Mesenchymal stem cell (in vitro differentiated cells and primary cell): Measurements from ENCODE around the gene NOC2L.

Experiments
- DNase-seq: peaks from one replicate; pipeline ENCODE4 v3.0.0-alpha.2; 2013
- H2AFZ ChIP-seq: one replicate; pipeline ENCODE4 v1.6.1; 2013; ENCODE audit warnings: low read depth, mild to moderate bottlenecking, control low read depth, inconsistent platforms, low read length, moderate library complexity
- H2AK5ac ChIP-seq: 2 replicates; pipeline ENCODE4 v1.6.1; 2013; ENCODE audit warnings: low read length, moderate library complexity, mild to moderate bottlenecking, inconsistent platforms; ENCODE audit not compliant: severe bottlenecking
- H2BK120ac ChIP-seq: one replicate; pipeline ENCODE4 v1.6.1; 2013; ENCODE audit warnings: low read depth, mild to moderate bottlenecking, inconsistent platforms, low read length, moderate library complexity
- H2BK12ac ChIP-seq, 2 experiments: one replicate each; pipeline ENCODE4 v1.6.1; 2013; ENCODE audit warnings: inconsistent platforms in 2 of 2, low read length in 2 of 2, mild to moderate bottlenecking in 2 of 2, moderate library complexity in 2 of 2, control low read depth in 1 of 2
- H2BK15ac ChIP-seq: one replicate; pipeline ENCODE4 v1.6.1; 2013; ENCODE audit warnings: mild to moderate bottlenecking, low read depth, inconsistent platforms; ENCODE audit not compliant: poor library complexity, severe bottlenecking
- H2BK5ac ChIP-seq: 2 replicates; pipeline ENCODE4 v1.6.1; 2013; ENCODE audit warnings: low read depth, mild to moderate bottlenecking, low read length, control low read depth, inconsistent platforms; ENCODE audit not compliant: poor library complexity, severe bottlenecking
- H3K14ac ChIP-seq, 2 experiments: one replicate each; pipeline ENCODE4 v1.6.1; 2013; ENCODE audit warnings: inconsistent platforms in 2 of 2, low read length in 2 of 2, control low read depth in 1 of 2, mild to moderate bottlenecking in 1 of 2, moderate library complexity in 1 of 2
- H3K18ac ChIP-seq, 2 experiments: one replicate each; pipeline ENCODE4 v1.6.1; 2013; ENCODE audit warnings: inconsistent platforms in 2 of 2, low read length in 2 of 2, control low read depth in 1 of 2, low read depth in 1 of 2, mild to moderate bottlenecking in 1 of 2
- H3K23ac ChIP-seq, 2 experiments: one replicate each; pipeline ENCODE4 v1.6.1; 2013; ENCODE audit warnings: inconsistent platforms in 2 of 2, low read length in 2 of 2, mild to moderate bottlenecking in 2 of 2, moderate library complexity in 2 of 2, control low read depth in 1 of 2
- H3K27ac ChIP-seq: 2 replicates; pipeline ENCODE4 v1.5.1; 2013; ENCODE audit warnings: mild to moderate bottlenecking, moderate library complexity, low read length, control low read depth, inconsistent platforms; ENCODE audit not compliant: poor library complexity, severe bottlenecking
- H3K27me3 ChIP-seq, 2 experiments: 2 replicates each; pipeline versions ENCODE4 v1.6.1 to v1.7.0; 2013; ENCODE audit warnings: low read length in 2 of 2, mild to moderate bottlenecking in 2 of 2, moderate library complexity in 2 of 2, control low read depth in 1 of 2, inconsistent platforms in 1 of 2; ENCODE audit not compliant: control insufficient read depth in 1 of 2, insufficient read depth in 1 of 2
- H3K36me3 ChIP-seq, 2 experiments: 2 replicates each; pipeline versions ENCODE4 v1.6.1 to v1.7.0; 2013; ENCODE audit warnings: low read length in 2 of 2, control low read depth in 1 of 2, inconsistent platforms in 1 of 2, low read depth in 1 of 2, mild to moderate bottlenecking in 1 of 2; ENCODE audit not compliant: insufficient read depth in 2 of 2, control insufficient read depth in 1 of 2
- H3K4ac ChIP-seq, 2 experiments: one replicate each; pipeline ENCODE4 v1.6.1; 2013; ENCODE audit warnings: inconsistent platforms in 2 of 2, low read length in 2 of 2, mild to moderate bottlenecking in 2 of 2, moderate library complexity in 2 of 2, control low read depth in 1 of 2, low read depth in 1 of 2
- H3K4me1 ChIP-seq: 2 replicates; pipeline ENCODE4 v1.6.1; 2013; ENCODE audit warnings: low read depth, low read length, control low read depth; ENCODE audit not compliant: control insufficient read depth, insufficient read depth
- H3K4me2 ChIP-seq: 2 replicates; pipeline ENCODE4 v1.6.1; 2013; ENCODE audit warnings: low read length, mild to moderate bottlenecking, inconsistent platforms; ENCODE audit not compliant: poor library complexity, severe bottlenecking
- H3K4me3 ChIP-seq, 2 experiments: 2 replicates each; pipeline versions ENCODE4 v1.5.1 to v1.7.0; 2013; ENCODE audit warnings: low read length in 2 of 2, mild to moderate bottlenecking in 2 of 2, control low read depth in 1 of 2, low read depth in 1 of 2; ENCODE audit not compliant: insufficient read depth in 1 of 2
- H3K79me1 ChIP-seq: replicated peaks from 2 replicates; pipeline ENCODE4 v1.6.1; 2013; ENCODE audit warnings: mild to moderate bottlenecking, control low read depth, low read length, inconsistent platforms; ENCODE audit not compliant: poor library complexity, severe bottlenecking
- H3K9ac ChIP-seq: 2 replicates; pipeline ENCODE4 v1.7.0; 2013; ENCODE audit warnings: mild to moderate bottlenecking, low read length, moderate library complexity
- H3K9me3 ChIP-seq: 2 replicates; pipeline ENCODE4 v1.7.0; 2013; ENCODE audit warnings: mild to moderate bottlenecking, low read length; ENCODE audit not compliant: control insufficient read depth
- H4K8ac ChIP-seq: one replicate; pipeline ENCODE4 v1.6.1; 2013; ENCODE audit warnings: inconsistent platforms, mild to moderate bottlenecking, low read length, moderate library complexity
- H4K91ac ChIP-seq: one replicate; pipeline ENCODE4 v1.6.1; 2013; ENCODE audit warnings: mild to moderate bottlenecking, low read length, inconsistent platforms
- WGBS: methylation state at CpG from one replicate; pipeline ENCODE4 v1.1.7; 2013; ENCODE audit warnings: mixed read lengths; 5-methylcytosine and 5-hydroxymethylcytosine counted together

NOC2L gene

GRCh38 chr1:938711-939489, 20.2 kb downstream of the NOC2L start:
- Histone ChIP-seq H2AFZ (no peak overlapping the region), H2AK5ac (no peak overlapping the region), H2BK12ac (peak overlapping the region in 1 of 2 experiments; percentile 69), H3K4me2 (no peak overlapping the region), H3K9me3 (no peaks in the 10 kb centered on the region), H3K27me3 (peaks cover 33 to 36% of the 10 kb centered on the region in 2 experiments), H2BK15ac (no peak overlapping the region), H2BK120ac (no peak overlapping the region), H3K4me3 (no peak overlapping the region), H4K91ac (peak overlapping the region; percentile 9), H2BK5ac (no peak overlapping the region), H4K8ac (no peak overlapping the region), H3K27ac (no peak overlapping the region), H3K9ac (no peak overlapping the region), H3K23ac (no peak overlapping the region), H3K18ac (peak overlapping the region in 1 of 2 experiments; percentile 58), H3K4ac (peak overlapping the region in 1 of 2 experiments; percentile 40), H3K36me3 (peaks cover 0 to 4% of the 10 kb centered on the region in 2 experiments), H3K79me1 (no peaks in the 10 kb centered on the region), H3K4me1 (peaks cover 70% of the 10 kb centered on the region), H3K14ac (no peak overlapping the region)
- WGBS, result 40% methylated on average over 30 of the region's 30 CpGs
- DNase-seq, result no peak

GRCh38 chr1:938088-938683, 20.9 kb downstream of the NOC2L start:
- no peaks in the 10 kb centered on the region for H3K9me3 ChIP-seq
- no peak overlapping the region for H3K14ac ChIP-seq
- H3K4me2 ChIP-seq, result no peak overlapping the region
- H3K4me3 ChIP-seq, result no peak overlapping the region
- no peak overlapping the region for H2BK120ac ChIP-seq
- no peaks in the 10 kb centered on the region for H3K79me1 ChIP-seq
- H3K27me3 ChIP-seq, result peaks cover 39 to 41% of the 10 kb centered on the region in 2 experiments
- H2BK15ac ChIP-seq, result no peak overlapping the region
- H4K91ac ChIP-seq, result no peak overlapping the region
- peak; percentile 48 for DNase-seq
- H2BK12ac ChIP-seq, result peak overlapping the region in 1 of 2 experiments; percentile 8
- no peak overlapping the region for H3K27ac ChIP-seq
- H2BK5ac ChIP-seq, result no peak overlapping the region
- no peak overlapping the region for H3K9ac ChIP-seq
- no peak overlapping the region for H4K8ac ChIP-seq
- H3K36me3 ChIP-seq, result no peaks in the 10 kb centered on the region
- peaks cover 63% of the 10 kb centered on the region for H3K4me1 ChIP-seq
- no peak overlapping the region for H3K4ac ChIP-seq
- H3K18ac ChIP-seq, result no peak overlapping the region
- H2AFZ ChIP-seq, result no peak overlapping the region
- no peak overlapping the region for H3K23ac ChIP-seq
- no peak overlapping the region for H2AK5ac ChIP-seq
- WGBS, result 67% methylated on average over 15 of the region's 15 CpGs

DNA sequence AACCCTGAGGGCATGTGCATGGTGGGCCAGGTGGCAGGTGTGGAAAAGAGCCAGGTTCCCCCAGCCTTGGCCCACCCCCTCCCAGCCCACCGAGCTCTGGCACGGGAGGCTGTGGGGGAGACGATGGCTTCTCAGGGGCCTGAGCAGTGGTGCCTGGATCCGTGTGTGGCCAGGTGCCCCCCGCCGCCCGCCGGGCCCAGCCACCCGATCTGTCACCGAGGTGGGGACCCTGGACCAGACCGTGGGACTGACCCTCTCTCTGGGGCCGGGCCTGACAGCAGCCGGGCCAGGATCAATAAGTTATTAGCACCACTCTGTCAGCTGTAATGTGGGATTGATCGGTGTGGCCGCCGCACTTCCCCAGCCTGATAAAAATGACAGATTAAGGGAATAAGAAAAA, 21.5 kb downstream of the NOC2L start:
- Histone ChIP-seq H3K4me2 (no peak overlapping the region), H2BK120ac (no peak overlapping the region), H2BK15ac (no peak overlapping the region), H4K8ac (no peak overlapping the region), H3K23ac (no peak overlapping the region), H3K9me3 (no peaks in the 10 kb centered on the region), H2AK5ac (no peak overlapping the region), H3K79me1 (no peaks in the 10 kb centered on the region), H3K27ac (no peak overlapping the region), H3K4ac (no peak overlapping the region), H3K27me3 (peaks cover 40 to 45% of the 10 kb centered on the region in 2 experiments), H2BK12ac (no peak overlapping the region), H4K91ac (no peak overlapping the region), H3K4me1 (peaks cover 56% of the 10 kb centered on the region), H3K36me3 (no peaks in the 10 kb centered on the region), H3K14ac (no peak overlapping the region), H3K9ac (no peak overlapping the region), H2AFZ (no peak overlapping the region), H3K4me3 (no peak overlapping the region), H2BK5ac (no peak overlapping the region), H3K18ac (no peak overlapping the region)
- no peak for DNase-seq
- 83% methylated on average over 16 of the region's 16 CpGs for WGBS
